ENCODE data around the gene SOX12.

SOX12 gene

GRCh38 chr20:325889-326644, 715 bp downstream of the SOX12 start:
- H3K4me2 ChIP-seq (ENCODE audit: low read depth, low read length), result peak overlapping the region; percentile 82
- H3K27me3 ChIP-seq (replicated peaks; ENCODE audit: insufficient read depth, low read length), result no peaks in the 10 kb centered on the region
- H4K20me1 ChIP-seq (ENCODE audit: insufficient read depth, low read length), result no peaks in the 10 kb centered on the region
- peak overlapping the region; percentile 57; the same call in 1 of the 2 replicates for H3K9ac ChIP-seq (ENCODE audit: low read length)
- H3K9me2 ChIP-seq (replicated peaks; ENCODE audit: insufficient read depth, low read length), result no peaks in the 10 kb centered on the region
- peak; percentile 49 for DNase-seq
- peaks cover 17% of the 10 kb centered on the region for H3F3A ChIP-seq (ENCODE audit: insufficient read depth, low read length)
- H3K9me3 ChIP-seq (replicated peaks; ENCODE audit: insufficient read depth, low read length), result no peaks in the 10 kb centered on the region
- peak overlapping the region; percentile 70; the same call in 1 of the 2 replicates for H2AFZ ChIP-seq (ENCODE audit: low read length)
- no peaks in the 10 kb centered on the region for H3K36me3 ChIP-seq (replicated peaks; ENCODE audit: insufficient read depth, low read length)
- H3K4me1 ChIP-seq (ENCODE audit: low read length), result no peaks in the 10 kb centered on the region; the same call in 1 of the 2 replicates
- H3K79me2 ChIP-seq (ENCODE audit: low read length), result peaks cover 10% of the 10 kb centered on the region; the same call in 1 of the 2 replicates
- peak overlapping the region; percentile 68 for H3K4me3 ChIP-seq (ENCODE audit: low read length)
- TF ChIP-seq EZH2phosphoT487 (IDR thresholded peaks at IDR 0.05; ENCODE audit: low read length) (no peak), CTCF (IDR thresholded peaks at IDR 0.05; ENCODE audit: low read length) (no peak), EZH2 (optimal IDR thresholded peaks at IDR 0.05; ENCODE audit: low read depth, low read length) (no peak)
- H3K27ac ChIP-seq (ENCODE audit: low read length), result no peak overlapping the region; the same call in 1 of the 2 replicates

GRCh38 chr20:326645-327185, 1.4 kb downstream of the SOX12 start:
- H3K9ac ChIP-seq (ENCODE audit: low read length), result peak overlapping the region; percentile 21; the same call in 1 of the 2 replicates
- TF ChIP-seq CTCF (IDR thresholded peaks at IDR 0.05; ENCODE audit: low read length) (no peak), EZH2 (optimal IDR thresholded peaks at IDR 0.05; ENCODE audit: low read depth, low read length) (no peak), EZH2phosphoT487 (IDR thresholded peaks at IDR 0.05; ENCODE audit: low read length) (no peak)
- H3K4me2 ChIP-seq (ENCODE audit: low read depth, low read length), result peak overlapping the region; percentile 82
- DNase-seq, result peak; percentile 27
- H3K27me3 ChIP-seq (replicated peaks; ENCODE audit: insufficient read depth, low read length), result no peaks in the 10 kb centered on the region
- peaks cover 10% of the 10 kb centered on the region; the same call in 1 of the 2 replicates for H3K79me2 ChIP-seq (ENCODE audit: low read length)
- H3K4me1 ChIP-seq (ENCODE audit: low read length), result no peaks in the 10 kb centered on the region; the same call in 1 of the 2 replicates
- H3K4me3 ChIP-seq (ENCODE audit: low read length), result peak overlapping the region; percentile 68
- no peak overlapping the region; the same call in 1 of the 2 replicates for H2AFZ ChIP-seq (ENCODE audit: low read length)
- H3K9me3 ChIP-seq (replicated peaks; ENCODE audit: insufficient read depth, low read length), result no peaks in the 10 kb centered on the region
- H3K36me3 ChIP-seq (replicated peaks; ENCODE audit: insufficient read depth, low read length), result no peaks in the 10 kb centered on the region
- H3K9me2 ChIP-seq (replicated peaks; ENCODE audit: insufficient read depth, low read length), result no peaks in the 10 kb centered on the region
- peaks cover 17% of the 10 kb centered on the region for H3F3A ChIP-seq (ENCODE audit: insufficient read depth, low read length)
- no peak overlapping the region for H3K27ac ChIP-seq (ENCODE audit: low read length)
- no peaks in the 10 kb centered on the region for H4K20me1 ChIP-seq (ENCODE audit: insufficient read depth, low read length)

GRCh38 chr20:327186-328026, 2.1 kb downstream of the SOX12 start:
- no peak for DNase-seq
- peaks cover 10% of the 10 kb centered on the region; the same call in 1 of the 2 replicates for H3K79me2 ChIP-seq (ENCODE audit: low read length)
- H3K36me3 ChIP-seq (replicated peaks; ENCODE audit: insufficient read depth, low read length), result no peaks in the 10 kb centered on the region
- H3K9ac ChIP-seq (ENCODE audit: low read length), result no peak overlapping the region
- H3K4me1 ChIP-seq (ENCODE audit: low read length), result no peaks in the 10 kb centered on the region; the same call in 1 of the 2 replicates
- H3K27ac ChIP-seq (ENCODE audit: low read length), result no peak overlapping the region
- H3K9me2 ChIP-seq (replicated peaks; ENCODE audit: insufficient read depth, low read length), result no peaks in the 10 kb centered on the region
- no peaks in the 10 kb centered on the region for H3K9me3 ChIP-seq (replicated peaks; ENCODE audit: insufficient read depth, low read length)
- peaks cover 17% of the 10 kb centered on the region for H3F3A ChIP-seq (ENCODE audit: insufficient read depth, low read length)
- H4K20me1 ChIP-seq (ENCODE audit: insufficient read depth, low read length), result no peaks in the 10 kb centered on the region
- no peak for TF ChIP-seq EZH2 (optimal IDR thresholded peaks at IDR 0.05; ENCODE audit: low read depth, low read length)
- TF ChIP-seq EZH2phosphoT487 (IDR thresholded peaks at IDR 0.05; ENCODE audit: low read length), result no peak
- no peak for TF ChIP-seq CTCF (IDR thresholded peaks at IDR 0.05; ENCODE audit: low read length)
- H2AFZ ChIP-seq (ENCODE audit: low read length), result no peak overlapping the region
- H3K27me3 ChIP-seq (replicated peaks; ENCODE audit: insufficient read depth, low read length), result no peaks in the 10 kb centered on the region
- peak overlapping the region; percentile 68; the same call in 1 of the 2 replicates for H3K4me3 ChIP-seq (ENCODE audit: low read length)
- peak overlapping the region; percentile 82 for H3K4me2 ChIP-seq (ENCODE audit: low read depth, low read length)

Data from MM.1S (cell line).